Measurements from ENCODE around the gene PRRC2C. TPM values are rescaled to one million over a fixed set of nuclear protein-coding genes. Genes with fewer than 3 reads are reported as not detected.

The PRRC2C gene
- total RNA-seq, 1 experiment from 2014 or later, result 208 TPM

GRCh38 chr1:171530676-171531075 lies 45.3 kb downstream of the PRRC2C start:
- H3K27me3 Mint-ChIP-seq (ENCODE audit: insufficient read depth, unreplicated experiment), result no peaks in the 10 kb centered on the region
- Histone ChIP-seq H3K27me3 (replicated peaks; ENCODE audit: control insufficient read depth, insufficient read depth, low read length) (no peaks in the 10 kb centered on the region), H3K9me3 (no peaks in the 10 kb centered on the region), H3K4me1 (no peaks in the 10 kb centered on the region), H3K4me3 (ENCODE audit: low read depth, low read length) (no peak overlapping the region), H3K36me3 (ENCODE audit: control insufficient read depth, insufficient read depth, low read length) (peaks cover 1% of the 10 kb centered on the region; the same call in 1 of the 2 replicates)
- H3K27ac Mint-ChIP-seq (ENCODE audit: unreplicated experiment), result no peak overlapping the region
- no peaks in the 10 kb centered on the region for H3K9me3 Mint-ChIP-seq (ENCODE audit: unreplicated experiment)
- no TSS peak for BruUV-seq (replicated peaks)
- H3K36me3 Mint-ChIP-seq (ENCODE audit: insufficient read depth, unreplicated experiment), result peaks cover 95% of the 10 kb centered on the region
- no peak for DNase-seq
- TF ChIP-seq, protein P1, sequence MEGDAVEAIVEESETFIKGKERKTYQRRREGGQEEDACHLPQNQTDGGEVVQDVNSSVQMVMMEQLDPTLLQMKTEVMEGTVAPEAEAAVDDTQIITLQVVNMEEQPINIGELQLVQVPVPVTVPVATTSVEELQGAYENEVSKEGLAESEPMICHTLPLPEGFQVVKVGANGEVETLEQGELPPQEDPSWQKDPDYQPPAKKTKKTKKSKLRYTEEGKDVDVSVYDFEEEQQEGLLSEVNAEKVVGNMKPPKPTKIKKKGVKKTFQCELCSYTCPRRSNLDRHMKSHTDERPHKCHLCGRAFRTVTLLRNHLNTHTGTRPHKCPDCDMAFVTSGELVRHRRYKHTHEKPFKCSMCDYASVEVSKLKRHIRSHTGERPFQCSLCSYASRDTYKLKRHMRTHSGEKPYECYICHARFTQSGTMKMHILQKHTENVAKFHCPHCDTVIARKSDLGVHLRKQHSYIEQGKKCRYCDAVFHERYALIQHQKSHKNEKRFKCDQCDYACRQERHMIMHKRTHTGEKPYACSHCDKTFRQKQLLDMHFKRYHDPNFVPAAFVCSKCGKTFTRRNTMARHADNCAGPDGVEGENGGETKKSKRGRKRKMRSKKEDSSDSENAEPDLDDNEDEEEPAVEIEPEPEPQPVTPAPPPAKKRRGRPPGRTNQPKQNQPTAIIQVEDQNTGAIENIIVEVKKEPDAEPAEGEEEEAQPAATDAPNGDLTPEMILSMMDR (IDR thresholded peaks at IDR 0.05; ENCODE audit: insufficient read depth in 1 of 2, low read depth in 1 of 2, low read length in 1 of 2, severe bottlenecking in 1 of 2, unreplicated experiment in 1 of 2), result no peak
- ChIA-PET CTCF (no interaction called here), POLR2A (no interaction called here)
- H3K4me3 Mint-ChIP-seq (ENCODE audit: unreplicated experiment), result no peak overlapping the region
- intact Hi-C loops (cut with micrococcal nuclease; ENCODE audit: unreplicated experiment), result no loop called here
- H3K4me1 Mint-ChIP-seq (ENCODE audit: low read depth, unreplicated experiment), result no peaks in the 10 kb centered on the region

- ChIA-PET POLR2A (no interaction called here), CTCF (no interaction called here)
- Mint-ChIP-seq H3K27ac (ENCODE audit: unreplicated experiment) (peak overlapping the region; percentile 6), H3K9me3 (ENCODE audit: unreplicated experiment) (no peaks in the 10 kb centered on the region), H3K4me3 (ENCODE audit: unreplicated experiment) (no peak overlapping the region), H3K4me1 (ENCODE audit: low read depth, unreplicated experiment) (no peaks in the 10 kb centered on the region), H3K36me3 (ENCODE audit: insufficient read depth, unreplicated experiment) (peaks cover 96% of the 10 kb centered on the region), H3K27me3 (ENCODE audit: insufficient read depth, unreplicated experiment) (no peaks in the 10 kb centered on the region)
- Histone ChIP-seq H3K4me1 (no peaks in the 10 kb centered on the region), H3K27me3 (replicated peaks; ENCODE audit: control insufficient read depth, insufficient read depth, low read length) (no peaks in the 10 kb centered on the region), H3K4me3 (ENCODE audit: low read depth, low read length) (no peak overlapping the region), H3K36me3 (ENCODE audit: control insufficient read depth, insufficient read depth, low read length) (peaks cover 4% of the 10 kb centered on the region), H3K9me3 (no peaks in the 10 kb centered on the region)
- no peak for DNase-seq
- BruUV-seq (replicated peaks), result TSS peak; percentile 43
- intact Hi-C loops (cut with micrococcal nuclease; ENCODE audit: unreplicated experiment), result no loop called here
- TF ChIP-seq, protein P1 (IDR thresholded peaks at IDR 0.05; ENCODE audit: insufficient read depth in 1 of 2, low read depth in 1 of 2, low read length in 1 of 2, severe bottlenecking in 1 of 2, unreplicated experiment in 1 of 2), result no peak
Observed at GRCh38 chr1:171532520-171532919, 47.2 kb downstream of the PRRC2C start.

GRCh38 chr1:171545523-171545922 lies 60.2 kb downstream of the PRRC2C start:
- no peak overlapping the region for H3K27ac Mint-ChIP-seq (ENCODE audit: unreplicated experiment)
- H3K4me3 Mint-ChIP-seq (ENCODE audit: unreplicated experiment), result no peak overlapping the region
- H3K4me1 Mint-ChIP-seq (ENCODE audit: low read depth, unreplicated experiment), result no peaks in the 10 kb centered on the region
- H3K9me3 ChIP-seq, result no peaks in the 10 kb centered on the region
- no peaks in the 10 kb centered on the region for H3K27me3 Mint-ChIP-seq (ENCODE audit: insufficient read depth, unreplicated experiment)
- BruUV-seq (replicated peaks), result no TSS peak
- H3K4me3 ChIP-seq (ENCODE audit: low read depth, low read length), result no peak overlapping the region
- no peaks in the 10 kb centered on the region for H3K27me3 ChIP-seq (replicated peaks; ENCODE audit: control insufficient read depth, insufficient read depth, low read length)
- intact Hi-C loops (cut with micrococcal nuclease; ENCODE audit: unreplicated experiment), result no loop called here
- peaks cover 96% of the 10 kb centered on the region for H3K36me3 Mint-ChIP-seq (ENCODE audit: insufficient read depth, unreplicated experiment)
- no peak for DNase-seq
- no peaks in the 10 kb centered on the region for H3K9me3 Mint-ChIP-seq (ENCODE audit: unreplicated experiment)
- no peaks in the 10 kb centered on the region for H3K4me1 ChIP-seq
- CTCF ChIA-PET, result no interaction called here
- TF ChIP-seq, protein P1 (IDR thresholded peaks at IDR 0.05; ENCODE audit: insufficient read depth in 1 of 2, low read depth in 1 of 2, low read length in 1 of 2, severe bottlenecking in 1 of 2, unreplicated experiment in 1 of 2), result no peak
- H3K36me3 ChIP-seq (ENCODE audit: control insufficient read depth, insufficient read depth, low read length), result peaks cover 4% of the 10 kb centered on the region
- POLR2A ChIA-PET, result no interaction called here

Data from Caco-2 (cell line).